DMS114 treated with DMSO at 0.1 percent for 48 hours (cell line): ENCODE data around the gene NFIA.

Experiments used
- DNase-seq: peaks from one replicate; lab custom pipeline; 2025; ENCODE audit not compliant: unreplicated experiment; lab: John Stamatoyannopoulos, UW

Gene NFIA

GRCh38 chr1:61175976-61176375 lies 93.6 kb downstream of the NFIA start:
- DNase-seq, result no peak

GRCh38 chr1:61181067-61182038 lies 99.0 kb downstream of the NFIA start:
- DNase-seq, result no peak

GRCh38 chr1:61182049-61182448 lies 99.7 kb downstream of the NFIA start:
- no peak for DNase-seq

GRCh38 chr1:61182480-61182879 lies 100.1 kb downstream of the NFIA start:
- DNase-seq, result no peak

GRCh38 chr1:61183471-61184039 lies 101.2 kb downstream of the NFIA start:
- no peak for DNase-seq

GRCh38 chr1:61184040-61184713 lies 101.8 kb downstream of the NFIA start:
- no peak for DNase-seq

- DNase-seq, result no peak
Measured at GRCh38 chr1:61184714-61185106, 102.3 kb downstream of the NFIA start.

- DNase-seq, result no peak
Measured at GRCh38 chr1:61186753-61187152, 104.4 kb downstream of the NFIA start.

GRCh38 chr1:61187352-61188086 lies 105.2 kb downstream of the NFIA start:
- no peak for DNase-seq

GRCh38 chr1:61190153-61190552 lies 107.8 kb downstream of the NFIA start:
- DNase-seq, result no peak

- DNase-seq, result no peak
Measured at GRCh38 chr1:61190618-61191432, 108.5 kb downstream of the NFIA start.

- DNase-seq, result no peak
Measured at GRCh38 chr1:61191433-61191720, 109.0 kb downstream of the NFIA start.

- DNase-seq, result no peak
Measured at GRCh38 chr1:61192663-61193330, 110.4 kb downstream of the NFIA start.

GRCh38 chr1:61193808-61194207 lies 111.4 kb downstream of the NFIA start:
- DNase-seq, result no peak

- no peak for DNase-seq
Measured at GRCh38 chr1:61198554-61198953, 116.2 kb downstream of the NFIA start.

GRCh38 chr1:61201035-61201434 lies 118.7 kb downstream of the NFIA start:
- DNase-seq, result no peak

- DNase-seq, result no peak
Measured at GRCh38 chr1:61202854-61203598, 120.7 kb downstream of the NFIA start.

- DNase-seq, result no peak
Measured at GRCh38 chr1:61204528-61204927, 122.2 kb downstream of the NFIA start.

GRCh38 chr1:61207416-61207815 lies 125.1 kb downstream of the NFIA start:
- DNase-seq, result no peak
